ENCODE results near the gene RPL18.
A peak's percentile ranks its signal among the peaks of the same experiment; 100 is the strongest.
"Not testable (repeated sequence)": the region's sequence is repeated elsewhere in the genome, so short reads cannot be mapped to it uniquely, and the experiment has no call there.

Gene RPL18

DNA sequence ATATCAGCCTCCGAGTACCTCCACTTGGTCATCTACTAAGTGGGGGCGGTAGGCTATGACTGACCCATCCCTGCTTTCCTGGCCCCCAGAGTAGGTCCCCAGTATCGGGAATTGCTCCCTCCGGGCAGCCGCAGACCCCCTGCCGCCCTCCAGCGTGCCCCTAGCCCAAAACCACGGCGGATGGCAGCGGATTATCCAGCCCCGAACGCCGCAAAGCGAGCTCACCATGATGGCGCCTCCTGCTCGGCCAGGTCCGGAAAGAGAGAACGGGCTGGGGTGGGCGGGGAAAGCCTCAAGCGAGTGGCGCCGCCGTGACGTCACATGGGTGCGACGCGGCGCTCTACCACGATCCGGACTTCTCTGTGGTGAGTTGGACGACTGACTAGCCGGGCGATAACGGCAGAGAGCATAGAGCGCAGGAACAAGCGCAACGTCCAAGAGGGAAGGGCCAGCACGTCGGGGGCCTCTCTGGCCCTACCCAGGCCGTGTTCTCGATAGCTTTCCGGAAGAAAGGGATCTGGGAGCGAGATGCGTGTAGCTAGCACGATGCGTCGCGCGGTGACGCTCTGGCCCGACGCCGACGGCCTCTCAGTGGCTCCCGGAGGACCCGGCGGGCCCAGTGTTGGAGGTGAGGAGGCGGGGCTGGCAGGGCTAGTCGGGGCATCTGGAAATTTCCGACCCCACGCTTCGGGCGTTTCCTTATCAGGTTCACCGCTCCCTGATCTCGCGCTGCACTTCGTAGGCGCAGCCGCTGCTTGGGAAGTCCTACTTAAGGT, at the start of gene RPL18, which contains the start of gene SPHK2:
Gene RPL18 (minus strand): TSS at position 263 of the 776 bp plus-strand sequence. CDS start 35 bp downstream, at position 228.
Gene SPHK2 (plus strand): TSS at position 591 of the 776 bp plus-strand sequence. CDS start 1,009 bp downstream, outside the sequence.
- peak; percentile 94 for DNase-seq

DNA sequence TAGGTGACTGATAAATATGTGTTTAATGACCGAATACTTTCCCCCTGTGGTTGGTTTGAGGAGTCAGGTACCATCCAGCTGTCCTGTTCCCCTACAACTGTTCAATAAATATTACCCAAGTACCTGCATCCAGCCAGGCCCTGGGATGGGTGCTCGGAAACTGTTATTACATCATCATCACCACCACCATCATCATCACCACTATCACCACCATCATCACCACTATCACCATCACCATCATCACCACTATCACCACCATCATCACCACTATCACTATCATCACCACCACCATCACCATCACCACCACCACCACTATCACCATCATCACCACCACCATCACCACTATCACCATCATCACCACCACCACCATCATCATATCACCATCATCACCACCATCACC, 49.8 kb upstream of the RPL18 start:
- no peak for DNase-seq

DNA sequence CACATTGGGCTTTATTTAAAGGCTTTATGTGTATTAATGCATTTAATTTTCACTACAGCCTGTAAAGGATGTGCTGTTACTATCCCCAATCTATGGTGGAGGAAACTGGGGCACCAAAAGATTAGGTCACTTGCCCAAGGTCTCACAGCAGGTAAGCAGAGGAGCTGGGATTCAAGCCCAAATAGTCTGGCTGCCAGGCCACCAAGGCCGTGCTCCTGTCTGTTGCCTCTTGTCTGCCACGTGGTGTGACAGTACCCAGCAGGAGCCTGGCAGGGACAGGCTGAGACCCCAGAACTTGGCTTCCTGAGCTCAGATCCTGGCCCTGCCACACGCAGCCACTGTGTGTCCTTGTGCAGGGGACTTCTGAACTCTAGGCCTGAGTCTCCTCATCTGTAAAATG, 49.4 kb upstream of the RPL18 start:
- DNase-seq = no peak

DNA sequence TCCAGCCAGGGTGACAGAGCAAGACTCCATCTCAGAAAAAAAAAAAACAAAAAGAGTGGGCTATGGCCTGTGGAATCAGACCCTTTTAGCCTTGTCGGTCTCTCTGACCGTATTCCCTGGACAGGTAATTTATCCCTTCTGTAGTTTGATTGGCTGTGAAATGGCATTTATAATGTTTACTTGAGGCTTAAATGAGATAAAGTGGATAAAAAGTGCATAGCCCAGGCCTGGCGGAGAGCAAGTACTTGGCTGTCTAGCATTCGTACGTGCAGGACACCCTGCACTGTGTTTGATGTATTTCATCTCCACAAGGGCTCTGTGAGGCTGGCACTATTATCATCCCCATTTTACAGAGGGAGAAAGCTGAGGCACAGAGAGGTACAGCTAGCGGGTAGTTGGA, 46.8 kb upstream of the RPL18 start:
- DNase-seq = no peak

DNA sequence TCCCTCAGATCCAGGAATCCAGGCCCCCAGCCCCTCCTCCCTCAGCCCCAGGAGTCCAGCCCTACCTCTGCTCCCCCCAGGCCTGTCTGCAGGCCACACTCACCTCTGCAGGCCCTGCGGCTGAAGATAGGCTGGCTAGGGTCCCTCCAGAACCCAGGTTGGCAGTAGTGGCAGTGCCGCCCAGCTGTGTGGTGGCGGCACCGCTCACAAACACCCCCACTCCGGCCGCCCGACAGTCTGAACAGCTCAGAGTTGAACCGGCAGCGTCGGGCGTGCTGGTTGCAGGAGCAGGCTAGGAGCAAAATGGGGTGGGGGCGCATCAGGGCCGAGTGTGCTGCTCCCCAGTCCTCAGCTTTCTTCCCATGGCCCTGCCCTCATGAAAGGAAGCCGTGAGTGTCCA, 45.5 kb upstream of the RPL18 start:
- no peak for DNase-seq

DNA sequence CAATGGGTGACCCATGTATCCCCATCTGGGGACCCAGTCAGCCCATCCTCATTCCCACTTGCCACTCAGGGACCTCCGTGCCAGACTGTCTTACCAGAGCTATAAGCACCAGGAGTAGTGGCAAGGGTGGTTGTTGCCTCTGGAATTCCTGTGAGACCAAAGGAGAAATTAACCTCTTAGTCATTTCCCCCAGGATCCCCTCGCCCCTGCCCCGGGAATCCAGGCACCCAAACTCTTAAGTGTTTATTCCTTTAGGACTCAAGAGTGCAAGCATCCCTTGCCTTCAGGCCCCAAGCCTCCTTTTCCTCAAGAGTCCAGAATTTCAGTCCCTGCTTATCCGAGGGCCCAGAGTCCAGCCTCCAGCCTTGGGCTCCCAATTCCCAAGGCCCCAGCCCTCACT, 44.7 kb upstream of the RPL18 start:
- no peak for DNase-seq

DNA sequence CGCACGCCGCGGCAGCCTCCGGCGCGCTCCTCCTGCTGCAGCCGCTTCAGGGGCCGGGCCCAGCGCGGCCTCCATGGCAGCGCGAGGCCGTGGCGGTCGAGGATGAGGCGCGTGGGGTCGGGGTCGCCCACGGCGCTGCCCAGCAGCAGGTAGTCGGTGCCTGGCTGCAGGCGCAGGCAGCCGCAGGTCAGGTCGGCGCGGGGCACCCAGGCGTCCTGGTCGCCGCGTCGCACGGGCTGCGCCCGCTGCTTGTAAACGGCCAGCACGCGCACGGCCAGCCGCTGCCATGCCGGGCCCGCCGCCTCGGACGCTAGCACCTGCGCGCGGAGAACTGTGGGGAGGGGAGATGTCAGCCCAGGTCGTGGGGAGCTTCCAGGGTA, 42.7 kb upstream of the RPL18 start:
- DNase-seq = no peak

DNA sequence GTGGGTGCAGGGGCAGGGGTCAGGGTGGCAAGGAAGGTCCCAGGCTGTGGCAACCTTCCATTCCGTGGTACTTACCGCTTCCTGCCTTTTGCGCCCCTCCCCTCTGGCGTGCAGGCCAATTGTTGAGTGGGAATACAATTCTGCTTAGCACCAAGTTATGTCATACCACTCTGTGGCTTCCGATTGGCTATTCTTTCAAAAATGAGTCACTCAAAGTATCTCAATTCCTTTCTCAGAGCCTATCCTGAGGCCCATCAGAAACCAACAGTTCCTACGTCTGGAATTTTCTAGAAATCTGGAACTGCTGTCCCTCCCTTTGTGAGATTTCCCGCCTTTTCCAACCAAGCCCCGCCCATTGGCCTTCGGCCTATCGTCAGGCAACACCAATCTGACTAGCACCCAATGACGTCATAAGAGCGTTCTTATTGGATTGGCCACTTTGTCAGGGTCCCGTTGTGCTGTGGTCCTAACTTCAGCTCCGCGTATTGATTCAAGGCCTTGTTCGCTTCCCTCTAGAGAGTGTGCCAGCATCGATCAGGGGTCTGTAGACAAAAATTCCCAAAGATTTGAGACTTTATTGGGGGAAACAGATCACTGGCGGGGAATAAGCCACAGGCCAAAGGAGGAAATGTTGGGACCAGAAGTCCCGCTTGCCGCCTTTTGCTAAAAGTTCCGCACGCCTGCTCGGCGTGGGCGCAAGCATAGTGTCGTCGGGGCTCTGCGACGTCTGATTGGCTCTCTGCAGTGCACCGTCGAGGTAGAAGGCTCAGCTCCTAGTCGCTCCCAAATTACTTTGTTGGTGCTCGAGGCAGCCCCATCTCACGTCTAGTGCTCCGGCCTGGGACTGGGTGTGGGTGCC, 42.1 kb upstream of the RPL18 start:
- peak; percentile 66 for DNase-seq

DNA sequence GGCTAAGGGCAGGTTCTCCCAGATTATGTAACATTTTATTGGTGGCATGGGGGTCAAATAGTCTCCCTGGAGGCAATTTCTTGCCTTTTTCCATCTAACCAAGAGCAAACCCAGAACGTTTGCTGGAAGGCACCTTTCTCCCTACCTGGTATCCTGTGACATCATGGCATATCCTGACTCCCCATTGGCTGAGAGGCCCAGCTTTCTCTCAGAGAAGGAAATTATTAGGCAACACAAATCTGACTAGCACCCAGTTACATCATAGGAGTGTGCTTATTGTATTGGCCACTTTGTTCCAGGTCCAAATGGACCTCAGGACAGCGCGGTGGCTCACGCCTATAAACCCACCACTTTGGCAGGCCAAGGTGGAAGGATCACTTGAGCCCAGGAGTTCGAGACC, 40.8 kb upstream of the RPL18 start:
- DNase-seq = no peak

DNA sequence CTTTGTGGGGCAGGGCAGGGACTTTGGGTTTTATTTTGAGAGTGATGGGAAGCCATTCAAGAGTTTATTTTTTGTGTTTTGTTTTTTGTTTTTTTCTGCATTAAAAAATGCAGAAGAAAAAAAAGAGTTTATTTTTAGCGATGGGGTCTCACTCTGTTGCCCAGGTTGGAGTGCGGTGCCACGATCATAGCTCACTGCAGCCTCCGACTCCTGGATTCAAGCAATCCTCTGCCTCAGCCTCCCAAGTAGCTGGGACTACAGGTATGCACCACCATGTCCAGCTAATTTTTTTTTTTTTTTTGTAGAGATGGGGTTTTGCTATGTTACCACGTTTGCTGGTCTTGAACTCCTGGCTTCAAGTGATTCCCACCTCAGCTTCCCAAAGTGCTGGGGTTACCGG, 39.5 kb upstream of the RPL18 start:
- no peak for DNase-seq

DNA sequence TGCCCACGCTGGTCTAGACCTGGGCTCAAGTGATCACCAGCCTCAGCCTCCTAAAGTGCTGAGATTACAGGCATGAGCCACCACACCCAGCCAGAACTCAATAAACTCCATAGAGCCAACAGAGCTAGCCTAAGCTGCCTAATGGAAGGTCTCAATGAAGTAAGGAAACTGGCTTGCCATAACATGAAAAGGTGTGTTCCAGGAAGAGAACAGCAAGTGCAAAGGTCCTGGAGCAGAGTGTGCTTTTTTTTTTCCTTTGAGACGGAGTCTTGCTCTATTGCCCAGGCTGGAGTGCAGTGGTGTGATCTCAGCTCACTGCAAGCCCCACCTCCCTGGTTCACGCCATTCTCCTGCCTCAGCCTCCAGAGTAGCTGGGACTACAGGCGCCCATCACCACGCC, 38.9 kb upstream of the RPL18 start:
- DNase-seq = not testable (repeated sequence)

DNA sequence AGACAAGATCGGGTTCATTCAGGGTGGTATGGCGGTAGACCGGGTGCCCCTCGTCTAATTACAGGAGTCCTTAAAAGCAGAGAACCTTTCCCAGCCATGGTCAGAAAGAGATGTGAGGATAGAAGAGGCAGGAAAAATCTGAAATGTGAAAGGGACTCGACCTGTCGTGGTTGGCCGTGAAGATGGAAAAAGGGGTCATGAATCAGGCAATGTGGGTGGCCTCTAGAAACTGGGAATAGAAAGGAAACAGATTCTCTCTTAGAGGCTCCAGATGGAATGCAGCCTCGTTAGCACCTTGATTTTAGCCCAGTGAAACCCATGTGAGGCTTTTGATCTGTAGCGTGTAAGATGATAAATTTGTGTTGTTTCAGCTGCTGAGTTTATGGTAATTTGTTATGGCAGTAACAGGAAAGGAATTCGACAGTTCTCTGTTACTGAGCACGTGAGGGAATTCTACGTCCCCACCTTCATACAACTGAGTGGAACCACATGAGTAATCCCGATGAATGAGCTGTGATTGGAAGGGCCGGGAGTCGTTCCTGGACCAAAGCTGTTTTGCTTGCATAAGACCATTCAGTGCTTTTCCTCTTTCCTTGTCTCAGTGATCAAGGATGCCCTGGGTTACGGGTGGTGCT, 38.0 kb upstream of the RPL18 start:
- no peak for DNase-seq

DNA sequence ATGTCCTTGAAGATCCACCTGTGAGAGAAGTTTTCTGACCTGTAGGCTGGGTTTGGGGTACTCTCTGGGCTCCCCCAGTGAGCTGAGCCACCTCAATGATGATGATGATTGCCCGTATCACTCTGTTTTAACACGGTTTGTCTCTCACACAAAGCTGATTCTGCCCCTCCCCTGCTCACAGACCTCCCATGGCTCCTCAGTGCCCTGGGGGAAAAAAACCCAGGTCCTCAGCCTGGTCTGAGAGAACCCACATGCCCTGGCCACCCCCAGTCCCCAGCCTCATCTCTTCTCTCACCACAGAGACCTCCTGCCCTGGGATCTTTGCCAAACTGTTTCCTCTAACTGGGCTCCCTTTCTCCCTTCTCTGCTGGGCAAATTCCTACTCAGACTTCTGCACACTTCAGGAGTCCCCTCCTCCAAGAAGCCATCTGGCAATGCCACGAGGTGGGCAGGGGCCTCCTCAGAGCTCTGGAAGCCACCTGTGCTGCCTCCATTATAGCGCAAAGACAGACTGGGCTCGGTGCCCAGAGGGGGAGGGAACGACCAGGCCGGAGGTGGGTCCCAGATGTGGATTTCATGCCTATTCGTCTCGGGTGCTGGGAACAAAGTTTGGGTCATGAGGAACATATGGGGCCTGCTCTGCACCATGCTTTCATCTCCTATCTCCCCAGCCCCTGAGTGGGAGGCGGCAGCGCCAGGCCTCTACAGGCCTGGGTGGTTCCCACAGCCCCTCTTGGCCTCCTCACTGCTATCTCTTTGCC, 35.5 kb upstream of the RPL18 start:
- DNase-seq = no peak

DNA sequence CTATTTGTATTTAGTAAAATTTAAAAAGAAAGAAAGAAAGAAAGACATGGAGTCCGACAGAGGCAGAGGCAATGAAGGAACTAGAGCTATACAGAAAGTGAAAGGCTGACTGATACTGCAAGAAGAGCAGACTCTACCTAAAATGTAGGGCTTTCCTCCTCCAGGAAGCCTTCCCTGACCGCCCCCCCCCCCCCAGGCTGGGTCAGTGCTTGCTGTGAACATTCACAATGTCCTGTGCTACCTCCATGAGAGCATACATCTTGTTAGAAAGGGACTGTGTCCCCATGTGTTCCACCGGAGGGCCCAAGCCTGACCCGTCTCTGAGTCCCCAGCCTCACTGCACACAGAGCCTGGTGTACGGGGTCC, 32.7 kb upstream of the RPL18 start:
- no peak for DNase-seq

DNA sequence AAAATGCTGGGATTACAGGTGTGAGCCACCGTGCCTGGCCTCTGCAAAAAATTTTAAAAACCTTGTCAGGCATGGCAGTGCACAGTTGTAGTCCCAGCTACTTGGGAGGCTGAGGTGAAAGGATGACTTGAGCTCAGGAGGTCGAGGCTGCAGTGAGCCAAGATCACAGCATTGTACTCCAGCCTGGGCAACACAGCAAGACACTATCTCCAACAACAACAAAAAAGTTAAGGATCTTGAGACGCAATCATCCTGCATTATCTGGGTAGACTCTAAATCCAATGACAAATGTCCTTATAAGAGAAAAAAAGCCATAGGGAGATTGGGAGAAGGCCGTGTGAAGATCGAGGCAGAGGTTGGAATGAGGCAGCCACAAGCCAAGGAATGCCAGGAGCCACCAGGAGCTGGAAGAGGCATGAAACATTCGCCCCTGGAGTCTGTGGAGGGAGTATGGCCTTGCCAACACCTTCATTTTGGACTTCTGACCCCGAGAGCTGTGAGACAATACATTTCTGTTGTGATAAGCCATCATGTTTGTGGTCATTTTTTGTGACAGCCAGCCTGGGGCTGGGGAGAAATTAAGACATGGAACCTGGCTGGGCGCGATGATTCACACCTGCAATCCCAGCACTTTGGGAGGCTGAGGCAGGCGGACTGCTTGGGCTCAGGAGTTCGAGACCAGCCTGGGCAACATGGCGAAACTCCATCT, 32.1 kb upstream of the RPL18 start:
- no peak for DNase-seq

DNA sequence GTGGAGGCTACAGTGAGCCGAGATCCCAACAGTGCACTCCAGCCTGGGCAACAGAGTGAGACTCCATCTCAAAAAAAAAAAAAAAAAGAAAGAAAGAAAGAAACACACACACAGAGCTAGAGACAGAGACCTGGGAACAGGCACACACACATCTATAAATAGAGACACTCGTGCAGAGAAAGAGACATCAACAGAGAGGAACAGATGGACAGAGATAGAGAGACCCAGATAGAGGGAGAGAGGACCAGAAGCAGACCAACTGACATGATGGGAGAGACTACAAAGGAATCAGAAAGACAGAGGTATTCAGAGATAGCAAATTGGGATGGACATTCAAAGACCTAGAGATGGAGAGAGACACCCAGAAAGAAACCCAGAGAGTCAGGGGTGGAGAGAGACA, 29.2 kb upstream of the RPL18 start:
- no peak for DNase-seq

DNA sequence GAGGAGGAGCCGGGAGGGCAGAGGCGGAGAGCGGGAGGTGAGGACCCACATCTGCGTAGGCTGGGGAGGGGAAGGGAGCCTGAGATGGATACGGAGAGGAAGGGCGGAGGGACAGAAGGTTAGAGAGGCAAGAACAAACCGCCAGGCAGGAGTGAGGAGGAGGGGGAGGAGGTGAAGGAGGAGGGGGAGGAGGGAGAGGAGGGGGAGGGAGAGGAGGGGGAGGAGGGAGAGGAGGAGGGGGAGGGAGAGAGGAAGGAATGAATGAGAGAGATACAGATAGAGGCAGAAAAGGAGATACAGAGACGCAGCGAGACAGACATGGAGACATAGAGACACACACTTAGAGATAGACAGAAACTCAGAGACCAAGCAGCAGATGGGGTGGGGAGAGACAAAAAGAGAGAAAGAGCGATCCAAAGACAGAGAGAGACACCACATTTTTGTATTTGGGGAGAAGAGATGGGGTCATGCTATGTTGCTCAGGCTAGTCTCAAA, 27.8 kb upstream of the RPL18 start:
- no peak for DNase-seq

DNA sequence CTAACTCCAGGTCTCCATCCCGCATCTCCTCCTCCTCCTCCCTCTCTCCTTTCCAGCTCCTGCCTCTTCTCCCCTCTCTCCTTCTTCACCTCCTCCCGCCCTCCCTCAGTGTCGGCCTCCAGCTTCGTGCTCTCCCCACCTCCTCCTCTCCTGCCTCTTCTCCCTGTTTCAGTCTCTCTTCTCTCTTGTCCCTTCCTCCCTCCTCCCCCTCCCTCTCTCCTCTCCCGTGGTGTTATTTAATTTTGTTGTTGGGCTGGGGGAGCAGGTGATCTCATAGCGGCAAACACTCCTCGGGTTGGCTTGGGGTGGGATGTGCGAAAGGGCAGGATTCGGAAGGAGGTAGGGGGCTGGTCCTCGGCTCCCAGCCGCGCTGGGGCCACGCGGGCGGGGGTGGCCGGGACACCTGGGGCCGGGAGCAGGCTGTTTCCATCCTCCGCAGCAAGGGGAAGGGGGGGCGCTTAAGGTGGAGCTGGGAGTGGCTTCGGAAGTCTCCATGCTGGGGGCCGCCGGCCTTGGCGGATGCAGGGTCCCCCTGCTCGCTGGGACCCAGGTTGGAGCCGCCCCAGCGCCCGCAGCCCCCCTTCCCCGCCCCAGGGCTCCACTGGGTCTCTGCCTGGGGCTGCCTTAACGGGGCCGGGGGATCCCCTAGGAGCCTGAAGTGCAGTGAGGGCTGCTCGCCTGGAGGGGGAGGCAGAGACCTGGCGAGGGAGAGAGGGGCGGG, 27.2 kb upstream of the RPL18 start, which contains the start of gene CA11:
Gene CA11 (minus strand): TSS at position 187 of the 721 bp plus-strand sequence. CDS start 555 bp downstream, outside the sequence.
- peak; percentile 89 for DNase-seq

DNA sequence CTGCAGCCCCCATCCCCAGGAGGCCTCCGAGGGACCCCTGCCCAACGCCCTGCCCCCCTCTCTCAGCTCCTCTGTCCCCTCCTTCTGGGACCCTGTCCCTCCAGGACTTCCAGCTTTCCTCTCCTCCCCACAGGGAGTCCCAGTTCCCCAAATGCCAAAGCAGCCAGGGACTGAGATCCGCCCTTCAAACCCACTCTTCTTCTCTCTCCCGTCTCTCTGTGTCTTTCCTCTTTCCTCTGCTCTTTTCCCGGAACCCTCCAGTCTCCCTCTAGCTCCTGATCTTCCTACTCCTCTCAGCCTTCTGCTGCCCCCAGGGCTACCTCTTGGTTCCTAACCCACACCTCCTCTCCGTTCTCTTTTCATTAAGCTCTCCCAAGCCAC, 26.6 kb upstream of the RPL18 start:
- DNase-seq = no peak

DNA sequence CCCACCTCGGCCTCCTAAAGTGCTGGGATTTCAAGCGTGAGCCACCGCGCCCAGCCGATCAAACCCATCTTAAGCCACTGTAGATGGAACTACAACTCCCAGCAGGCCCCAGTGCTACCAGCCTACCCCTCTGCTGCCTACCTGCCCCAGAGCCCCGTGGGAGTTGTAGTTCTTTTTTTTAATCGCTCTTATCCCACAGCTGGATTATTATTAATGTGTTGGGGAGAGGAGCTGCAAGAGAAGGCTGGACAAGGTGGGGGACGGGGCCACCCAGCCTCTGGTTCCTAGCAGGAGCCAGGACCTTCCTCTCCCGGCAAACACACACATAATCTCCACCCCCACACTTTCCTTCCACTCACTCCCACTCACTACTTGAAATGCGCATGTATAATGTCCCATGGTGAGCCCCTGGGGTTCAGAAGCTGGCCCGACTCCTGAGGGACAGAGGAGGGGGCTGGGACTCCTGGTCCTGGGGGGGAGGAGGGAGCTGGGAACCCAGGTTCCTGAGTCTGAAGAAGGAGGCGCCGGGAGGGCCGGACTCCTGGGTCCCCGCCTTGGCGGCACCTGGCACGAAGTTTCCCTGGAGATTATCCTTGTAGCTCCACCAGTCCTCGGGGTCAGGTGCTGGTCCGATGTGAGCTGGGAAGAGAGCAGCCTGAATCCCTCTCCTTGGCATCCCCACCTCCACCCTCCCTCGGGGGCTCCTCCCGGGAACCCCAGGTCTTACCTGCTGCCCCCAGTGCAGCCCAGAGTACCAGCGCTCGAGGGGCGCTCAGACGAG, 26.1 kb upstream of the RPL18 start:
- DNase-seq = peak; percentile 58

All from activated effector memory CD4-positive, alpha-beta T cell treated with Interleukin-2 at 50 U/mL for 16 hours (primary cell).